HepG2 (cell line): ENCODE results near the gene NOL4L. TPM values are rescaled to one million over a fixed set of nuclear protein-coding genes. Genes with fewer than 3 reads are reported as not detected.
A peak's percentile ranks its signal among the peaks of the same experiment; 100 is the strongest.

Source experiments
- EHMT2 ChIP-seq: fragments of 200-600 bp; sonication (generic); IDR thresholded peaks from 2 replicates; pipeline ENCODE4 v1.7.0; 2017; ENCODE audit warnings: antibody characterized with exemption, low read depth, low read length, borderline replicate concordance
- MAF1 ChIP-seq: sonication (generic); formaldehyde crosslinking; IDR thresholded peaks from 2 replicates; pipeline ENCODE4 v1.5.0; 2020; ENCODE audit warnings: missing genetic modification reagents, borderline replicate concordance
- MBNL3 ChIP-seq: fragments of 250-450 bp; sonication (Bioruptor Pico); conservative IDR thresholded peaks from 2 replicates; pipeline ENCODE4 v1.8.0; 2022; ENCODE audit warnings: mild to moderate bottlenecking, inconsistent platforms
- MEIS2 ChIP-seq: sonication (generic); formaldehyde crosslinking; IDR thresholded peaks from 2 replicates; pipeline ENCODE4 v1.9.0; 2021; ENCODE audit warnings: mild to moderate bottlenecking, missing genetic modification reagents
- MIXL1 ChIP-seq: IDR thresholded peaks from 2 replicates; pipeline ENCODE4 v1.6.1; 2016
- NRL ChIP-seq: sonication (generic); formaldehyde crosslinking; IDR thresholded peaks from 2 replicates; pipeline ENCODE4 v1.5.0; 2020; ENCODE audit warnings: missing genetic modification reagents, mild to moderate bottlenecking, moderate library complexity, borderline replicate concordance
- PHF5A ChIP-seq: IDR thresholded peaks from one replicate; pipeline ENCODE4 v1.6.1; 2018; ENCODE audit warnings: low read depth, missing genetic modification reagents; ENCODE audit not compliant: unreplicated experiment
- SMAD3 ChIP-seq: sonication (generic); formaldehyde crosslinking; IDR thresholded peaks from 2 replicates; pipeline ENCODE4 v1.4.0; 2020; ENCODE audit warnings: missing genetic modification reagents
- SOX13 ChIP-seq, 3 experiments: fragments of 450-650 bp in 1 of 3; sonication (generic) in 1 of 3; formaldehyde crosslinking in 1 of 3; IDR thresholded peaks in 2 of 3; conservative IDR thresholded peaks in 1 of 3; 2 replicates each; pipeline versions ENCODE4 v1.5.0 to v1.6.1; 2016 to 2020; ENCODE audit warnings: antibody characterized with exemption in 1 of 3, mild to moderate bottlenecking in 1 of 3, missing compliant biosample characterization in 1 of 3, missing genetic modification reagents in 1 of 3, moderate library complexity in 1 of 3
- XBP1 ChIP-seq: sonication (generic); formaldehyde crosslinking; IDR thresholded peaks from 2 replicates; pipeline ENCODE4 v1.5.0; 2020; ENCODE audit warnings: missing genetic modification reagents
- ZBTB38 ChIP-seq: sonication (generic); formaldehyde crosslinking; IDR thresholded peaks from 2 replicates; pipeline ENCODE4 v1.5.1; 2020; ENCODE audit warnings: mild to moderate bottlenecking, missing genetic modification reagents
- ZNF274 ChIP-seq: sonication (generic); formaldehyde crosslinking; IDR thresholded peaks from 2 replicates; pipeline ENCODE4 v1.5.1; 2020; ENCODE audit warnings: mild to moderate bottlenecking, missing genetic modification reagents
- ZNF292 ChIP-seq: sonication (generic); formaldehyde crosslinking; IDR thresholded peaks from 2 replicates; pipeline ENCODE4 v1.8.1; 2022; ENCODE audit warnings: mild to moderate bottlenecking, low read depth, missing genetic modification reagents, borderline replicate concordance
- ZNF343 ChIP-seq: sonication (generic); formaldehyde crosslinking; IDR thresholded peaks from 2 replicates; pipeline ENCODE4 v1.4.0; 2020; ENCODE audit warnings: mild to moderate bottlenecking, missing genetic modification reagents
- ZNF468 ChIP-seq: sonication (generic); formaldehyde crosslinking; IDR thresholded peaks from 2 replicates; pipeline ENCODE4 v1.8.0; 2022; ENCODE audit warnings: mild to moderate bottlenecking, moderate library complexity, missing genetic modification reagents
- ZNF747 ChIP-seq: sonication (generic); formaldehyde crosslinking; IDR thresholded peaks from 2 replicates; pipeline ENCODE4 v1.8.1; 2023; ENCODE audit warnings: missing genetic modification reagents, mild to moderate bottlenecking, borderline replicate concordance
- ZNF891 ChIP-seq: sonication (generic); formaldehyde crosslinking; IDR thresholded peaks from 2 replicates; pipeline ENCODE4 v1.5.0; 2020; ENCODE audit warnings: mild to moderate bottlenecking, missing genetic modification reagents
- polyA plus RNA-seq, 8 experiments: library from polyadenylated mRNA; depleted of rRNA in 3 of 8; stranded (reverse) in 7 of 8; unstranded in 1 of 8; fragments of >200 nt; fragmentation: Illumina TruSeq in 4 of 8; extraction: Trizol in 4 of 8; gene quantifications; 2 replicates each; pipeline versions ENCODE4 v1.2.1 to v1.2.3, GENCODE V29; 2011 to 2016; ENCODE audit warnings: low read depth in 4 of 8, missing spikeins in 1 of 8, mixed read lengths in 1 of 8; ENCODE audit not compliant: insufficient read depth in 1 of 8
- total RNA-seq, 5 experiments: library from RNA; depleted of rRNA; stranded (reverse); fragments of >200 nt; fragmentation: Illumina TruSeq; extraction: Trizol; gene quantifications; 2 replicates each; pipeline ENCODE4 v1.2.3, GENCODE V29; 2016; ENCODE audit warnings: low read depth in 1 of 5
- TF ChIP-seq, protein P1 (sequence below): sonication (generic); formaldehyde crosslinking; IDR thresholded peaks from 2 replicates; pipeline ENCODE4 v1.4.0; 2020; ENCODE audit warnings: missing genetic modification reagents
- TF ChIP-seq, protein P2 (sequence below): sonication (generic); formaldehyde crosslinking; IDR thresholded peaks from 2 replicates; pipeline ENCODE4 v1.4.0; 2020; ENCODE audit warnings: missing genetic modification reagents
- TF ChIP-seq, protein P3 (sequence below): sonication (generic); formaldehyde crosslinking; IDR thresholded peaks from 2 replicates; pipeline ENCODE4 v1.4.0; 2020; ENCODE audit warnings: missing genetic modification reagents
- TF ChIP-seq, protein P4 (sequence below): sonication (generic); formaldehyde crosslinking; IDR thresholded peaks from 2 replicates; pipeline ENCODE4 v1.5.0; 2020; ENCODE audit warnings: mild to moderate bottlenecking, missing genetic modification reagents

Gene NOL4L
- total and polyA plus RNA-seq, 2 of the 13 experiments (the other 11 are each of a cell fraction or from before 2014, with no cell fraction given) = 16.6 to 35.4 TPM

DNA sequence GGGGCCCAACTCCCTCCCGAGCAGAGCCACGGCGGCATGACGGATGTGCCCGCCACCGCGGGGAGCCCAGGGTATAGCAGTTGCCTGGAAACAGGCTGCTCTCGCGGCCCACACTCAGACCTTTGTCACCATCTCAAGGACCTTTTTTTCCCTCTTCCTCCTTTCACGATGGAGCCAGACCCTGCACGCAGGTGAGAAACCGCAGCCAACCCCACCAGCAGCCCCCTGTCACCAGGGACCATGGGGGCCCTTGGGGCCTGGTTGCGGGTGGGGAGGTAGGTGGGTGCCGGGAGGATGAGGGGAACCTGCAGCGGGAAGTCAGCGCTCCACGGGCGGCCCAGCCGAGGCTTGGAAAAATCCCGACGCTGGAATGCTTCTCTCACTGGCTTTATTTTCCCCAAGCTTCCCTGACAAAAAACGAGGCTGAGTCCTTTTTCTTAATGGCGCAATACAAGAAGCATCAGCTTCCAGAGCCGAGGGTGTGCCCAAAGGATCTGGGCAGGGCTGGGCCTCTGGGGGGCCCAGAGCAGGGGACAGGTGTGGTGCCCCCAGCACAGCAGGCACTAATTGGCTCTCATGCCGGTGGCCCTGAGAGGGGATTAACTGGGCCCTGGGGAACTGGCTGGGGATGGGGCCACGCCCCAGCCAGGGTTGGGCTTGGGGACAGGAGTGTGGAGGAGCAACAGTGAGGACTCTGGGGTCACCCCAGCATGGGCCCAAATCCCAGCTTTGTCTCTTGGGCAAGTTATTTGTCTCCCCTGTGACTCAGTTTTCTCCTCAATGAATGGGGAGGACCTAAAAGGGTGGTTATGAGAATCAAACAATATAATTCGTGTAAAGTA is 23.9 kb downstream of the NOL4L start (continued):
- TF ChIP-seq MAF1 = no peak
- TF ChIP-seq ZBTB38 (CRISPR knock-in tag) = peak; percentile 83
- TF ChIP-seq ZNF468 (CRISPR knock-in tag) = 0 out of 2 replicates have a peak, but pooled peaks have one; percentile 20
- TF ChIP-seq ZNF747 (CRISPR knock-in tag) = peak; percentile 20; the same call in 1 of the 2 replicates
- no peak for TF ChIP-seq PHF5A (CRISPR knock-in tag)
- TF ChIP-seq MEIS2 (CRISPR knock-in tag) = peak; percentile 22; the same call in 1 of the 2 replicates
- peak; percentile 71 for TF ChIP-seq MIXL1
- no peak for TF ChIP-seq EHMT2
- peak; percentile 65 for TF ChIP-seq NRL (CRISPR knock-in tag)
- TF ChIP-seq MBNL3 (CRISPR knock-in tag) = no peak
- TF ChIP-seq ZNF274 (CRISPR knock-in tag) = peak; percentile 92
- no peak for TF ChIP-seq SMAD3 (CRISPR knock-in tag)
- TF ChIP-seq, protein P1, sequence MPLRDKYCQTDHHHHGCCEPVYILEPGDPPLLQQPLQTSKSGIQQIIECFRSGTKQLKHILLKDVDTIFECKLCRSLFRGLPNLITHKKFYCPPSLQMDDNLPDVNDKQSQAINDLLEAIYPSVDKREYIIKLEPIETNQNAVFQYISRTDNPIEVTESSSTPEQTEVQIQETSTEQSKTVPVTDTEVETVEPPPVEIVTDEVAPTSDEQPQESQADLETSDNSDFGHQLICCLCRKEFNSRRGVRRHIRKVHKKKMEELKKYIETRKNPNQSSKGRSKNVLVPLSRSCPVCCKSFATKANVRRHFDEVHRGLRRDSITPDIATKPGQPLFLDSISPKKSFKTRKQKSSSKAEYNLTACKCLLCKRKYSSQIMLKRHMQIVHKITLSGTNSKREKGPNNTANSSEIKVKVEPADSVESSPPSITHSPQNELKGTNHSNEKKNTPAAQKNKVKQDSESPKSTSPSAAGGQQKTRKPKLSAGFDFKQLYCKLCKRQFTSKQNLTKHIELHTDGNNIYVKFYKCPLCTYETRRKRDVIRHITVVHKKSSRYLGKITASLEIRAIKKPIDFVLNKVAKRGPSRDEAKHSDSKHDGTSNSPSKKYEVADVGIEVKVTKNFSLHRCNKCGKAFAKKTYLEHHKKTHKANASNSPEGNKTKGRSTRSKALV (CRISPR knock-in tag) = peak; percentile 34; the same call in 1 of the 2 replicates
- peak; percentile 60 for TF ChIP-seq ZNF292 (CRISPR knock-in tag)
- TF ChIP-seq, protein P2, sequence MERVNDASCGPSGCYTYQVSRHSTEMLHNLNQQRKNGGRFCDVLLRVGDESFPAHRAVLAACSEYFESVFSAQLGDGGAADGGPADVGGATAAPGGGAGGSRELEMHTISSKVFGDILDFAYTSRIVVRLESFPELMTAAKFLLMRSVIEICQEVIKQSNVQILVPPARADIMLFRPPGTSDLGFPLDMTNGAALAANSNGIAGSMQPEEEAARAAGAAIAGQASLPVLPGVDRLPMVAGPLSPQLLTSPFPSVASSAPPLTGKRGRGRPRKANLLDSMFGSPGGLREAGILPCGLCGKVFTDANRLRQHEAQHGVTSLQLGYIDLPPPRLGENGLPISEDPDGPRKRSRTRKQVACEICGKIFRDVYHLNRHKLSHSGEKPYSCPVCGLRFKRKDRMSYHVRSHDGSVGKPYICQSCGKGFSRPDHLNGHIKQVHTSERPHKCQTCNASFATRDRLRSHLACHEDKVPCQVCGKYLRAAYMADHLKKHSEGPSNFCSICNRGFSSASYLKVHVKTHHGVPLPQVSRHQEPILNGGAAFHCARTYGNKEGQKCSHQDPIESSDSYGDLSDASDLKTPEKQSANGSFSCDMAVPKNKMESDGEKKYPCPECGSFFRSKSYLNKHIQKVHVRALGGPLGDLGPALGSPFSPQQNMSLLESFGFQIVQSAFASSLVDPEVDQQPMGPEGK = peak; percentile 92
- no peak for TF ChIP-seq ZNF891 (CRISPR knock-in tag)
- TF ChIP-seq SOX13 (IDR thresholded peaks at IDR 0.05) = no peak
- peak in 1 of 2 experiments; percentile 8; a peak in 1 of 4 replicates for TF ChIP-seq SOX13 (CRISPR knock-in tag; conservative IDR thresholded peaks at IDR 0.05 in 1 of 2, IDR thresholded peaks at IDR 0.05 in 1 of 2)
- no peak for TF ChIP-seq ZNF343 (CRISPR knock-in tag)
- TF ChIP-seq, protein P3, sequence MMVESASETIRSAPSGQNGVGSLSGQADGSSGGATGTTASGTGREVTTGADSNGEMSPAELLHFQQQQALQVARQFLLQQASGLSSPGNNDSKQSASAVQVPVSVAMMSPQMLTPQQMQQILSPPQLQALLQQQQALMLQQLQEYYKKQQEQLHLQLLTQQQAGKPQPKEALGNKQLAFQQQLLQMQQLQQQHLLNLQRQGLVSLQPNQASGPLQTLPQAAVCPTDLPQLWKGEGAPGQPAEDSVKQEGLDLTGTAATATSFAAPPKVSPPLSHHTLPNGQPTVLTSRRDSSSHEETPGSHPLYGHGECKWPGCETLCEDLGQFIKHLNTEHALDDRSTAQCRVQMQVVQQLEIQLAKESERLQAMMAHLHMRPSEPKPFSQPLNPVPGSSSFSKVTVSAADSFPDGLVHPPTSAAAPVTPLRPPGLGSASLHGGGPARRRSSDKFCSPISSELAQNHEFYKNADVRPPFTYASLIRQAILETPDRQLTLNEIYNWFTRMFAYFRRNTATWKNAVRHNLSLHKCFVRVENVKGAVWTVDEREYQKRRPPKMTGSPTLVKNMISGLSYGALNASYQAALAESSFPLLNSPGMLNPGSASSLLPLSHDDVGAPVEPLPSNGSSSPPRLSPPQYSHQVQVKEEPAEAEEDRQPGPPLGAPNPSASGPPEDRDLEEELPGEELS (CRISPR knock-in tag) = 0 out of 2 replicates have a peak, but pooled peaks have one; percentile 18
- TF ChIP-seq, protein P4, sequence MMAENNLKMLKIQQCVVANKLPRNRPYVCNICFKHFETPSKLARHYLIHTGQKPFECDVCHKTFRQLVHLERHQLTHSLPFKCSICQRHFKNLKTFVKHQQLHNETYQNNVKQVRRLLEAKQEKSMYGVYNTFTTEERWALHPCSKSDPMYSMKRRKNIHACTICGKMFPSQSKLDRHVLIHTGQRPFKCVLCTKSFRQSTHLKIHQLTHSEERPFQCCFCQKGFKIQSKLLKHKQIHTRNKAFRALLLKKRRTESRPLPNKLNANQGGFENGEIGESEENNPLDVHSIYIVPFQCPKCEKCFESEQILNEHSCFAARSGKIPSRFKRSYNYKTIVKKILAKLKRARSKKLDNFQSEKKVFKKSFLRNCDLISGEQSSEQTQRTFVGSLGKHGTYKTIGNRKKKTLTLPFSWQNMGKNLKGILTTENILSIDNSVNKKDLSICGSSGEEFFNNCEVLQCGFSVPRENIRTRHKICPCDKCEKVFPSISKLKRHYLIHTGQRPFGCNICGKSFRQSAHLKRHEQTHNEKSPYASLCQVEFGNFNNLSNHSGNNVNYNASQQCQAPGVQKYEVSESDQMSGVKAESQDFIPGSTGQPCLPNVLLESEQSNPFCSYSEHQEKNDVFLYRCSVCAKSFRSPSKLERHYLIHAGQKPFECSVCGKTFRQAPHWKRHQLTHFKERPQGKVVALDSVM (CRISPR knock-in tag) = no peak
- TF ChIP-seq XBP1 (CRISPR knock-in tag) = 0 out of 2 replicates have a peak, but pooled peaks have one; percentile 64
